Activated CD8-positive, alpha-beta memory T cell treated with anti-CD3 and anti-CD28 coated beads, Interleukin-2, amount 50 U/mL, for 4 hours (primary cell): Measurements from ENCODE around the gene SLC24A2.
"Not testable (repeated sequence)": the region's sequence is repeated elsewhere in the genome, so short reads cannot be mapped to it uniquely, and the experiment has no call there.

Source experiments
- DNase-seq: peaks from one replicate; pipeline ENCODE4 v3.0.0-alpha.2; 2020

Gene SLC24A2

GRCh38 chr9:19788614-19789271 is at the start of gene SLC24A2:
Gene SLC24A2 (minus strand): TSS chr9:19789037.
- no peak for DNase-seq

GRCh38 chr9:19833331-19833730 is 44.5 kb upstream of the SLC24A2 start:
- DNase-seq = not testable (repeated sequence)

- DNase-seq = no peak
Observed at GRCh38 chr9:19830796-19831195, 42.0 kb upstream of the SLC24A2 start.

GRCh38 chr9:19828576-19829109 is 39.8 kb upstream of the SLC24A2 start:
- no peak for DNase-seq

- no peak for DNase-seq
Observed at GRCh38 chr9:19816769-19817168, 27.9 kb upstream of the SLC24A2 start.

GRCh38 chr9:19812194-19812593 is 23.4 kb upstream of the SLC24A2 start:
- no peak for DNase-seq

- no peak for DNase-seq
Observed at GRCh38 chr9:19809422-19810269, 20.8 kb upstream of the SLC24A2 start.

GRCh38 chr9:19807182-19807892 is 18.5 kb upstream of the SLC24A2 start:
- DNase-seq = no peak

- DNase-seq = no peak
Observed at GRCh38 chr9:19804431-19804830, 15.6 kb upstream of the SLC24A2 start.

GRCh38 chr9:19800884-19801283 is 12.0 kb upstream of the SLC24A2 start:
- no peak for DNase-seq

GRCh38 chr9:19799784-19800183 is 10.9 kb upstream of the SLC24A2 start:
- no peak for DNase-seq

GRCh38 chr9:19788152-19788551 is 685 bp downstream of the SLC24A2 start:
- no peak for DNase-seq

GRCh38 chr9:19787672-19788071 is 1.2 kb downstream of the SLC24A2 start:
- no peak for DNase-seq

- no peak for DNase-seq
Observed at GRCh38 chr9:19785230-19785629, 3.6 kb downstream of the SLC24A2 start.

GRCh38 chr9:19784136-19784535 is 4.7 kb downstream of the SLC24A2 start:
- DNase-seq = no peak

GRCh38 chr9:19783500-19783899 is 5.3 kb downstream of the SLC24A2 start:
- DNase-seq = no peak

- DNase-seq = no peak
Observed at GRCh38 chr9:19782005-19782404, 6.8 kb downstream of the SLC24A2 start.

- DNase-seq = no peak
Observed at GRCh38 chr9:19781240-19781639, 7.6 kb downstream of the SLC24A2 start.

GRCh38 chr9:19771446-19771845 is 17.4 kb downstream of the SLC24A2 start:
- DNase-seq = no peak

- no peak for DNase-seq
Observed at GRCh38 chr9:19770973-19771372, 17.9 kb downstream of the SLC24A2 start.

- no peak for DNase-seq
Observed at GRCh38 chr9:19769213-19769612, 19.6 kb downstream of the SLC24A2 start.

- DNase-seq = no peak
Observed at GRCh38 chr9:19768798-19769197, 20.0 kb downstream of the SLC24A2 start.

GRCh38 chr9:19759066-19759465 is 29.8 kb downstream of the SLC24A2 start:
- no peak for DNase-seq
